Measurements from ENCODE around the gene FLRT1. TPM values are rescaled to one million over a fixed set of nuclear protein-coding genes. Genes with fewer than 3 reads are reported as not detected.

Gene FLRT1
- total and polyA plus RNA-seq, 2 of the 13 experiments (the other 11 are each of a cell fraction or from before 2014, with no cell fraction given), result 0.02 to 0.08 TPM

GRCh38 chr11:64017945-64018224 is 17.8 kb upstream of the FLRT1 start:
- intact Hi-C loops (cut with micrococcal nuclease; ENCODE audit: unreplicated experiment) (no loop called here), in situ Hi-C loops (cut with HindIII; ENCODE audit: extremely low pct_ligation_motif_present, low pct_unique_long_range_greater_than_20kb) (no loop called here)
- 0 out of 2 replicates have a peak, but pooled peaks have one; percentile 12 for TF ChIP-seq HNRNPL (IDR thresholded peaks at IDR 0.05; ENCODE audit: low read depth, low read length)
- no peak for TF ChIP-seq ZNF556 (CRISPR knock-in tag; IDR thresholded peaks at IDR 0.05; ENCODE audit: borderline replicate concordance)
- TF ChIP-seq GTF3A (CRISPR knock-in tag; conservative IDR thresholded peaks at IDR 0.05), result no peak
- TF ChIP-seq TFDP2 (CRISPR knock-in tag; IDR thresholded peaks at IDR 0.05), result no peak
- TF ChIP-seq AHR (CRISPR knock-in tag; IDR thresholded peaks at IDR 0.05), result no peak
- TF ChIP-seq EED (CRISPR knock-in tag; IDR thresholded peaks at IDR 0.05), result no peak
- no peak for TF ChIP-seq ZNF674 (CRISPR knock-in tag; IDR thresholded peaks at IDR 0.05; ENCODE audit: low read depth)
- no peak overlapping the region for H2AFZ ChIP-seq (ENCODE audit: low read length)
- WGBS (ENCODE audit: low lambda C conversion rate), result no CpG with 5 or more reads among the region's 7 CpGs
- no peak overlapping the region for H3K9ac ChIP-seq (ENCODE audit: insufficient read depth, low read depth, low read length)
- H4K20me1 ChIP-seq (ENCODE audit: insufficient read depth, low read length), result peaks cover 11% of the 10 kb centered on the region; the same call in 1 of the 2 replicates
- no peaks in the 10 kb centered on the region for H3K27me3 ChIP-seq (ENCODE audit: control insufficient read depth in 1 of 2, insufficient read depth in 2 of 2, low read length in 2 of 2)
- H3K79me2 ChIP-seq (ENCODE audit: insufficient read depth, low read length), result no peaks in the 10 kb centered on the region
- DNase-seq (ENCODE audit: low spot score) (no peak), ATAC-seq (no peak), FAIRE-seq (no peak)
- no peak overlapping the region for H3K27ac ChIP-seq (ENCODE audit: extremely low read length, insufficient read depth, low read length)
- ChIA-PET CTCF (ENCODE audit: low intra/inter-chr PET ratio, low total read pairs) (no interaction called here), POLR2A (no interaction called here)
- no TSS peak for BruUV-seq (replicated peaks)
- H3K4me3 ChIP-seq (replicated peaks in 1 of 3; ENCODE audit: insufficient read depth in 1 of 3, low read depth in 2 of 3, low read length in 3 of 3), result no peak overlapping the region
- no peak overlapping the region for H3K4me2 ChIP-seq (ENCODE audit: low read depth, low read length)
- peaks cover 10% of the 10 kb centered on the region for H3K4me1 ChIP-seq (ENCODE audit: insufficient read depth, low read length)
- H3K9me3 ChIP-seq (ENCODE audit: low read length), result no peaks in the 10 kb centered on the region
- no peaks in the 10 kb centered on the region for H3K36me3 ChIP-seq (replicated peaks in 1 of 2; ENCODE audit: control insufficient read depth in 1 of 2, insufficient read depth in 2 of 2, low read length in 2 of 2)

- no peak for ATAC-seq
- FAIRE-seq, result no peak
- POLR2A ChIA-PET, result no interaction called here
- TF ChIP-seq BATF2 (CRISPR knock-in tag; IDR thresholded peaks at IDR 0.05) (no peak), ZNF407 (CRISPR knock-in tag; IDR thresholded peaks at IDR 0.05; ENCODE audit: not compliant biosample characterization) (no peak), ZC3H13 (CRISPR knock-in tag; IDR thresholded peaks at IDR 0.05) (no peak)
These were observed 17.4 kb upstream of the FLRT1 start for GRCh38 chr11:64018310-64018709.

More at GRCh38 chr11:64018310-64018709, 17.4 kb upstream of the FLRT1 start:
- 88% methylated on average over 4 of the region's 8 CpGs for WGBS (ENCODE audit: low lambda C conversion rate)
- Histone ChIP-seq H3K4me1 (ENCODE audit: insufficient read depth, low read length) (peaks cover 14% of the 10 kb centered on the region), H3K27ac (ENCODE audit: extremely low read length, insufficient read depth, low read length) (no peak overlapping the region), H3K9ac (ENCODE audit: insufficient read depth, low read depth, low read length) (no peak overlapping the region), H3K4me2 (ENCODE audit: low read depth, low read length) (no peak overlapping the region), H2AFZ (ENCODE audit: low read length) (no peak overlapping the region), H3K27me3 (ENCODE audit: control insufficient read depth in 1 of 2, insufficient read depth in 2 of 2, low read length in 2 of 2) (no peaks in the 10 kb centered on the region), H3K79me2 (ENCODE audit: insufficient read depth, low read length) (no peaks in the 10 kb centered on the region), H3K36me3 (replicated peaks in 1 of 2; ENCODE audit: control insufficient read depth in 1 of 2, insufficient read depth in 2 of 2, low read length in 2 of 2) (no peaks in the 10 kb centered on the region), H3K9me3 (ENCODE audit: low read length) (no peaks in the 10 kb centered on the region), H4K20me1 (ENCODE audit: insufficient read depth, low read length) (peaks cover 11% of the 10 kb centered on the region; the same call in 1 of the 2 replicates), H3K4me3 (replicated peaks in 1 of 3; ENCODE audit: insufficient read depth in 1 of 3, low read depth in 2 of 3, low read length in 3 of 3) (no peak overlapping the region)
- DNase-seq (ENCODE audit: low spot score), result no peak
- BruUV-seq (replicated peaks), result no TSS peak
- CTCF ChIA-PET (ENCODE audit: low intra/inter-chr PET ratio, low total read pairs), result no interaction called here
- in situ Hi-C loops (cut with HindIII; ENCODE audit: extremely low pct_ligation_motif_present, low pct_unique_long_range_greater_than_20kb), result no loop called here
- intact Hi-C loops (cut with micrococcal nuclease; ENCODE audit: unreplicated experiment), result no loop called here
